ENCODE measurements around the gene ANTKMT.
"Not testable (repeated sequence)": the region's sequence is repeated elsewhere in the genome, so short reads cannot be mapped to it uniquely, and the experiment has no call there.

The ANTKMT gene

DNA sequence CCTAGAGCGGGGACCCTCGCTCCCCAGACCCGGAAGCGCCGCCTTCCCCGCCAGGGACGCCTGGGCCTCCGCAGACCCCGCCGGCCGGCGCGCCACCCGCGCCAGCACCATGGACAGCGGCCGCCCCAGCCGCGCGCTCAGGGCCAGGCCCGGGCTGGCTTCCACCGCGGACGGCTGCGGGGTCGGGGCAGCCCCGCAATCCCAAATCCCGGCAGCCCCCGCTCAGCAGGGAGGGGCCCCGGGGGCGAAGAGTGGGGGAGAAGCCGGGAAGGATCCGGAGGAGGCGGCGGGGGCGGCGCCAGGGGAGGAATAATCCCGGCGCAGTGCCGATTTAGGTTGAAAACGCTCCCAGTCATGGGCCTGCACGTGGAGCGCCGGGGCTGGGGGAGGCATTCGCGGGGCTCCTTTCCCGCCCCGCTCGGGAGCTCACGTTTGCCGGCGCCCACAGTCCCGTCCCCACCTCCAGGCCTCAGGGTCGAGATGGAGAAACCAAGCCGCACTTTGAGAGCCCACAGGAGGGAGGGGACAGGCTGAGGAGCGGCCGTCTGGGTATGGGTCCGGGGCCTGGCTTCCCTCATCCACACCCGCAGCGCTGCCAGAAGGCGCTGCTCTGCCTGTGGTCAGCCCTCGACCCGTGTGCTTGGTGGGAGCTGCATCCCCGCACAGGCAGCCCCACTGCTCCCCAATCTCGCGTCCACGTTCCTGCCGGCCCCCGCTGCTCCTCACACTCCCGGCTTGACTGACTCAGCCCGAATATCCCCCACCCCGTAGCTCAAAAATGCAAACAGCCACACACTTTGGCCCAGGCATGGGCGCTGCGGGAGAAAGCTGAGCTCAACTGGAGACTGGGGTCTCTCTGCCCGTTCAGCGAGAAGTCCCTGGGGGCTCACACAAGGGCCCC, 20.0 kb upstream of the ANTKMT start:
- DNase-seq (ENCODE audit: low read depth) = no peak

DNA sequence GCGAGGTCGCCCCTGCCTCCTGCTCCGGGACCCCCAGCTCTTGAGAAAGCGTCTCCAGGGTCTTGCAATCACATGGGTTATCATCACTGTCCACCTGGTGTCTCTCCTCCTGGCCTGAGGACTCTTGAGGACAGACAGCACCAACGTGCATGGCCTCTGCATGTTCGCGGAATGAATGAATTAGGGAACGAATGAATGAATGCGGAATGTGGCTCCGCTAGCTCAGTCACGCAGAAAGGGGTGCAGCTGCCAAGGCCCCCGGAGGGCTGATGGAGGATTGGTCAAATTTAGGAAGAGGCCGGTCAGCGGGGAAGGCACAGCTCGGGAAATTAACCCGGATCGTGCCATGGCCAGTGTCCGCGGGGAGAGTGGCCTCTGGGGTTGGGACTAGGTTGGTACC, 18.6 kb upstream of the ANTKMT start:
- no peak for DNase-seq (ENCODE audit: low read depth)

DNA sequence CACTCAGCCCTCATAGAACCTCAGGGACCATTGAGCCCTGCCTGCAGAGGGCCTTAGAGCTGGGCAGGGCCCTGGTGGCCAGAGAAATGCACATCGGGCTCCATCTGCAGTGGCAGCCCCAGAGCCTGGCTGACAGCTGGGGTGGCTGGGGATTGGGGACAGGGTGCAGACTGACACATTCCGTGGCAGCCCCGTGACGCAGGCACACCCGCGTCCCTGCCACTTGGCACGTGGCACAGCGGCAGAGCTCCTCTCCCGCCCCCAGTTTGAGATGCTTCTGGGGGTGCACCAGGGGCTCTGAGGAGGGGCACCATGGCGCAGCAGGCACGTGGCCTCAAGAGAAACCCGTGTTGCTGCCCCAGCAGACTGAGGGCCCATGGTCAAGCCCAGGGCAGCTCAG, 17.5 kb upstream of the ANTKMT start:
- no peak for DNase-seq (ENCODE audit: low read depth)

DNA sequence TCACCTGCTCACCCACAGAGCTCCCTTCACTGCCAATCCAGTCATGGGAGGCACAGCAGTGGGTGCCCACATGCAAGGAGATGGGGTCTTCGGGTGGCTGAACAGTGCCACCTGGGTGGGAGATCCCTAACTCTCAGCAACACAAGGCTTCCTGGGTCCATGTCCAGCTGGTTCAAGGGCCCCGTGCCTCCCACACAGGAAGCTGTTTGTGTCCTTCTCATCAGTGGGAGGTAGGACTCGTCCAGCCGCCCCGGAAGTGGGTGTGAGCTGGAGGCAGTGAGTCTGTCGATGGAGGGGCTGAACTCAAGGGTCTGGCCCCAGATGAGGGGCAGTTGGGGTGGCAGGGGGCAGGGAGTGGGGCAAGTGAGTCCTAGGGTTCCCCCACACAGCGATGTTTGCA, 16.9 kb upstream of the ANTKMT start:
- DNase-seq (ENCODE audit: low read depth) = no peak

DNA sequence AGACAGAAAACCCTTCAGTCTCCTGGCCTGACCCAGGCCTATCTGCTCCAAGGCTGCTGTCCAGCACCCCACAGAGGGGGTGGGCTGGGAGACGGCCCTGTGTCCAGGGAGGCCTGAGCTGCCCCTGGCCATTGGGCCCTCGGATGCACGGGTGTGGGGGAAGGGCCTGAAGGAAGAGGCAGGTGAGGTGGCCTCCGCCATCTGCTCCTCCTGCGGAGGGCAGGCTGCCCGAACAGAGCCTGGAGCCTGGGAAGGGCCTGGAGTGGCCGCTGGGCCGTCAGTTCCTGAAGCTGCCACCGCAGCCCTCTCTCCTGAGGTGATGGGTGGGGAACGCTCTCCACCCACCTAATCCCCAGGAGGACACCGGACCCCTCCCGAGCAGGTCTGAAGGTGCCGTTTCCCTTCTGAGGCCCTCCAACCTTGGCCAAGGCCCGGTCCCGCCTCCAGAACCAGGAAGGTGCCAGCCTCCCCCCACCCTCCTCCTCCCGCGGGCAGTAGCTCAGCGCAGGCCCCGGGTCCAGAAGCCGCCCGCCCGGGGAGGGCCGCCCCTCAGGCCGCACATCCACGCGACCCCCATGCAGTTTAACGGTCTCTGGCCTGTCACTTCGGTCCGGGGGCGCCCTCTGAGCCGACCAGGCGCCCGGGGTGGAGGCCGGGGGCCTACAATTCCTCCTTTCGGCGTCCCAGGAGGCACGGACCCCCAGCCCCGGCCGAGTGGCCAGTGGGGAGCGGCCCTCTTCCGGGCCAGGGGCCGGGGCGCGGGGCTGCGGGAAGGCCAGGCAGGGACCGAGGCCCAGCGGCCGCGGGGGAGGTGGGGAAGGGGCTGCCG, 16.2 kb upstream of the ANTKMT start:
- DNase-seq (ENCODE audit: low read depth) = no peak

DNA sequence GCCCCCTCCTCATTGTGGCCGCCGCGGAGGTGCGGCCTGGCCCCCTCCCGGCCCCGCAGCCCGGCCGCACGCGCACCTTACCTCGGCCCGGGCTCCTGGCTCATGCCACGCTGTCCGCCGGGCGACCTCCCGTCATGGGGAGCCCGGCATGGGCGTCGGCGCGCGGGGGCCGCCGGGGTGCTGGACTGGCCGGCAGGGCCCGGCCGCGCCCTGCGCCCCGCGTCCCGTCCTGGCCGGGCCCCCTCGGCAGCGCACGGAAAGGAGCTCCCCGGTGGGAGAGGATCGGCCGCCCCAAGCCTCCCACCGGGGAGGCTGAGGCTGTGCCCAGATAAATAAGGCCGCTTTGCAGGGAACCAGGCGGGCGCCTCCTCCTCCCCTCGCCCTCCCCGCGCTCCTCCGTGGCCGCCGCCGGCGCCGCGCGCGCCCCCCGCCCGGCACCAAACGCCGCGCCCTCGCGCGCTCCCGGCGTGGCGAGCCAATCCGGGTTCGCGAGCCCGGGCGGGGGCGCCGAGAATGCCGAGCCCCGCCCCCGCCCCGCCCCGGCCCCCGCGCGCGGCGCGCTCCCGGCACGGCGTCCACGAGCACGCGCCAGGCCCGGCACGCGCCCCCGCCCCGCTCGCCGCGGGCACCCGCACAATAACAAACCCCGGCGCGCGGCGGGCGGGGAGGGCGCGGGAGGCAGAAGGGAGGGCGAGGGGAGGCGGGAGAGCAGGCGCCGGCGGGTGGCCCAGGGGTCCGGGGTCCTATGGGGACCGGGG, 15.3 kb upstream of the ANTKMT start, which contains the start of gene FBXL16:
Gene FBXL16 (minus strand): TSS at position 371 of the 758 bp plus-strand sequence. CDS start 8,396 bp downstream, outside the sequence.
- no peak for DNase-seq (ENCODE audit: low read depth)

DNA sequence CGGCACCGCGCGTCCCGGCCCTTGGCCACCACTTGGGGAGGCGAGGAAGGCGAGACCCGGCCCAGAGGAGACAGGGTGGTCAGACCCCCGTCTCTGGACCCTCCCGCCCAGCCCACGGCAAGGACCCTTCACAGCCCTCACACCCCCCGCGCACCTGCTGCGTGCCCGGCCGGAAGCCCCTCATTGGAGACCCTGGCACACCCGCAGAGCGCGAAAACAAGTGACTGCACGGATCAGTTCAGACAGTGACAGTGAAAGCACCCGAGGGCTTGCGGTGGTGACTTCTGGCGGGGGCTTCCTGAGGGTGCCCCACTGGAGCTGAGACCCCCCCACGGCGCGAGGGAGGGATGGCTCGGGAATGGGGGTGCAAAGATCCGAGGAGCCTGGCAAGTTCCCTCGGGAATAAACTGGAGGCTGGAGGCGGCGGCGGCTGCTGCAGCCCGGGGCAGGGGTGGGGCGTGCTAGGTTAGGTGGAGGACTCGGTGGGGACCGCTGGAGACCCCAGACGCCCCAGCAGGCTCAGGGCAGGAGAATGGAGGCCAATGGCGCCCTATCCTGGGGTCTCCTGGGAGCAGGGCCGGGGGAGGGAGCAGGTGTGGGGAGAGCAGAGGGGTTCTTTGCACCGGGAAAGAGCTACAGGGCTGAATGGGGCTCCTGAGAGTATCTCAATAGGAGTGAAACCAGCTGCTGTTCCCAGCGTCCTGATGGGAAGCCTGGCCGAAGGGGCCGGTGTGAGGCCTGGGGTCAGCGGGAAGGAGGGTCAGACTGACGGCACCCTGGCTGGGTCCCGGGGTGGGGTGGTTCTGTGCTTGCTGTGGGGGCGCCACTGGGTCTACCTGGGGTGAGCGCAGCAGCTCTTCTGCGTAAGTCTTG, 14.5 kb upstream of the ANTKMT start:
- no peak for DNase-seq (ENCODE audit: low read depth)

DNA sequence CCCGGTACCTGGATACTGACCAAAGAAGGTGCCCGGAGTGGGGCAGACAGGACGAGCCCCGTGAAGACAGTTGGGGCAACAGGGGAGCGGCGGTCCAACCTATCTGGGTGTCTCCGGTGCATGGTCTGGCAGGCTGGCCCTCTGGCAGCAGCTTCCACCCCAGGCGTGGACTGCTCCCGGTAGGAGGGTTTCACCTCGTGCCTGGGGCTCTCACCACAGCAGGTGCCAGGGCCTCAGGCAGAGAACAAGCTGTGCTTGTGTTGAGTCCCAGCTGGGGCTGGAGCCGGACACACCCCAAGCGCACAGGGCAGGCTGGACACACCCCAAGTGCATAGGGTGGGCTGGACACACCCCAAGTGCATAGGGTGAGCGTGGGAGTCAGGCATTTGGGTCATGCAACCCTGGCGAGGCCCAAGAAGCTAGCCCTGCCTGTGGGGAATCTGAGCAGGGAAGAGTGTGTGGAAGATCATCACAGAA, 13.8 kb upstream of the ANTKMT start:
- no peak for DNase-seq (ENCODE audit: low read depth)

DNA sequence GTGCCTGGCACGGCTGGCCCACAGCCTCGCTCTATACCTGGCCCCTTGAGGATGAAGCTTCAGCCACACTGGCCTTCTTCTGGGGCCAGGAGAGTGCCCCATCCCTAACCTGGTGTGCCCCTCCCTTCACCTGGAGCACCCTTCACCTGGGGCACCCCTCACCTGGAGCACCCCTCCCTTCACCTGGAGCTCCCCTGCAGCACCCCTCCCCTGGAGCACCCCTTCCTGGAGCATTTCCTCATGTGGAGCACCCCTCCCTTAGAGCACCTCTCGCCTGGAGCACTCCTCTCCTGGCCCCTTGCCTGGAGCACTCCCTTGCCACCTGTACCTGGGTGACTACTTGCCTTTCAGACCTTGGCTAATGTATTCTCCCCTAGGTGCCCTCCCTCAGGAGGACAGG, 12.9 kb upstream of the ANTKMT start:
- DNase-seq (ENCODE audit: low read depth) = no peak

DNA sequence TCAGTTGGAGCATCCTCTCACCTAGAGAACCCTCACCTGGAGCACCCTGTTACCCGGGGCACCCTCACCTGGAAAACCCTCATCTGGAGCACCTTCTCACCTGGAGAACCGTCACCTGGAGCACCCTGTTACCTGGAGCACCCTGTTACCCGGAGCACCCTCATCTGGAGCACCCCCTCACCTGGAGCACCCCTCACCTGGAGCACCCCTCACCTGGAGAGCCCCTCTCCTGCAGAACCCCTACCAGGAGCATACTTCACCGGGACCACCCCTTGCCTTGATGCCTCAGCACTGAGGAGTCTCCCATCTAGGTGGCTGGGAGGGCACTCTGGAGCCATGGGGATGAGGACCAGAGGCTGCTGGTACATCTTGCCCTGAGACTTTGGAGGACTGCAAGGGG, 12.0 kb upstream of the ANTKMT start:
- DNase-seq (ENCODE audit: low read depth) = no peak

DNA sequence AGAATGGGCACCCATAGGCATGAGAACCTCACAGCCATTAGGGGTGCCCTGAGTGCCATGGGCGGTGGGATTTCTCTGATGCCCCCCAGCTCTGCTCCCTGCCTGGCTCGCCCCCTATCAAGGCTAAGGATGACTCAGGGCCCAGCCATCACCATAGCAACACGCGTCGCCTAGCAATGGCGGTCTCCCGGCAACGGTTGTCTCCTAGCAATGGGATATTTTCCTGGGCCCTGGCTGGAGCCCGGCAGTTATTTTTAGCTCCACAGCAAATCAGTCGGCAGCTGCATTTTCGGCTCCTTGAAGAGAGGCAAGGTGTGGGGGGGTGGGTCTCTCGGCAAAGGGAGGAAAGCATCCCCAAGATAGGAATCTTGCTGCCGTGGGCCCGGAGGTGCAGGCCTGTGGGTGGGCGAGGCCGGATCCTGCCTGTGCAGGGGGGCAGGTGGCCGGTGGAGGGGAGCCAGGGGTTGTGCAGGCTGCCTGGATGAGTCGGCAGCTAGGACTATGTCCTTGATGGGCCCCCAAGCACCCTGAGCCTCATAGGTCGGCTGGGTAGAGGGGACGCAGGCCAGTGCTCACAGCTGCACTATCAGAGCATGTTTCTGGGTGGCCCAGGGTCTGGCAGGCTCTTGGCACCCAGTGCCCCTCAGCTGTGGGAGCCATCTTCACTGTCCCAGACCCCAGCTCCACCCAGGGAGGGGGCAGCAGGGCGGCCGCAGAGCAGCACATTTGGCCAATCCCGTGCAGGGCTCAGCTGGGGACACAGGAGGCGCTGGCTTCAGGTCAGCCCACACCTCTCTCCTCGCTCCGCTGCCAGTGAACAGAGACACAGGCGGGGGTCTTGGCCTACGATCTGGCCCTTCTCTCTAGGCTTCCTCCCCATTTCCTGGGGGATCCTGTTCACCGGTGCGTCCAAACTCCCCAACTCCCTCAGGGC, 11.1 kb upstream of the ANTKMT start:
- DNase-seq (ENCODE audit: low read depth) = no peak

DNA sequence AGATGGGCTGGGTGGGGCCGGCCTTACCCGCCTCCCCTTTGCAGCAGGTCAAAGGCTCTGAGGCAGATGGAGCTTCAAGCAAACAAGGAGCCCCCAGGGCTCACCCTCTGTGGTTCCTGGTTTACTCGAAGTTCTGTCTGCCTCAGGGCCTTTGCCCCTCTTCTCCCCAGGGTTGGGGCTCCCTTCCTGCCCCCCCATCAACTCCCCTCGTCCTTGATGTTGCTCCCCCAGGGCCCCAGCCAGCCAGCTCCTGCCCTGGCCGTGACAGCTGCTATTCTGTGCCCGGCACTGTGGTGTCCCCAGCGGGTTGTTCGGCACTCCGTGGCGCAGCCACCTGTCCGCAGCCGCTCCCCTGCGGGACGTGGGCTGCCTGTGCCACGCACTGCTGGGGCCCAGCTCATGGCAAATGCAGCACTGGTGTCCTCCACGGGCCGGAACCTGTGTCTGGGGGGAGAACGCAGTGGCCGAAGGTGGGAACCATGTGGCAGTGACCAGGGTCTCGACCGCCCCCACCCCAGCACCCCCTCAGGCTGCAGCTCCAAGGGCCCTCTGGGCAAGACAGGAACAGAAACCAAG, 10.4 kb upstream of the ANTKMT start:
- DNase-seq (ENCODE audit: low read depth) = no peak

DNA sequence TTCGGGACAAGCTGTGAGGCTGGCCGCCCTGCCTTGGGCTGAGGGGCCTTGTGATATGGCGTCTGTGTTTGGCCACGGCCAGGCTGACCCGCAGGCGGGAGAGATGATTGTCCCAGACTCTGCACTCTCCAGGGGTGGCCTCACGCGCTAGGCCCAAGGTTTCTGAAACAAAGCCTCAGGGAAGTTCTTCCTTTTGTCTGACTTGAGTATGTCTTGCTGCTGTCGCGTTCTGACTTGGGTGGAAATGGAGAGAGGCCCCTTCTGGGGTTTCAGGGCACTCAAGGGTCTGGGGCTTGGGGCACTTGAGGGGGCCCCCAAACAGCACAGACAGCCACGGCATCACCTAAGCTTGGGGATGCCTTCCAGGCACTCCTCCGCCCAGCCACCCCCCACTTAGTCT, 9.9 kb upstream of the ANTKMT start:
- DNase-seq (ENCODE audit: low read depth) = no peak

DNA sequence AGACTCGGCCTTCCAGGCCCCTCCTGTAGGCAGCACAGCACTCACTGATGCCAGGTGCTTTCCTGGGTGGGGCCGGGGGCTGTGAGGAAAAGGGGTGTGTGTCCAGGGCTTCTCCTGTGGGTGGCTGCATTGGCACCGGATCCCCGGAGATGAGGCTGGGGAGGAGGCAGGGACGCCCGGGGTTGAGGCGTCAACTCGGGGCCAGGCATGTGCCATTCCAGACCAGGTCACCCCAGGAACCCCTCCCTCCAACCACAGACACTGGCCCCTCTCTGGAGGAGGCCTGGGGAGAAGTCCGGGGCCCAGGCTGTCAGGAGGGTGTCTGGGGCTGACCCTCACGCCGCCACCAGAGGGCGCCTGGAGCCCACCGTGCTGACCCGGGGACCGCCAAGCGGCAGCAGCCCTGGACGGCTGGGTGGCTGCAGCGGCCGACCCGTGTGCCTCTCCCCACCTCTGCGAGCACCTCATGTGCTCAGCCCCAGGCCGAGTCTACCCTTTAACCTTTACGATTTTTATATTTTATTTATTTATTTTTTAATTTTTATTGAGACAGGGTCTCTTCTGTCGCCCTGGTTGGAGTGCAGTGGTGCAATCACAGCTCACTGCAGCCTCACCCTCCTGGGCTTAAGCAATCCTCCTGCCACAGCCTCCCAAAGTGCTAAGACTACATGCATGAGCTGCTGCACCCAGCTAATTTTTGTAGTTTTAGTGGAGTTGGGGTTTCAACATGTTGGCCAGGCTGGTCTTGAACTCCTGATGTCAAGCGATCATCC, 9.2 kb upstream of the ANTKMT start:
- DNase-seq (ENCODE audit: low read depth) = peak; percentile 52

DNA sequence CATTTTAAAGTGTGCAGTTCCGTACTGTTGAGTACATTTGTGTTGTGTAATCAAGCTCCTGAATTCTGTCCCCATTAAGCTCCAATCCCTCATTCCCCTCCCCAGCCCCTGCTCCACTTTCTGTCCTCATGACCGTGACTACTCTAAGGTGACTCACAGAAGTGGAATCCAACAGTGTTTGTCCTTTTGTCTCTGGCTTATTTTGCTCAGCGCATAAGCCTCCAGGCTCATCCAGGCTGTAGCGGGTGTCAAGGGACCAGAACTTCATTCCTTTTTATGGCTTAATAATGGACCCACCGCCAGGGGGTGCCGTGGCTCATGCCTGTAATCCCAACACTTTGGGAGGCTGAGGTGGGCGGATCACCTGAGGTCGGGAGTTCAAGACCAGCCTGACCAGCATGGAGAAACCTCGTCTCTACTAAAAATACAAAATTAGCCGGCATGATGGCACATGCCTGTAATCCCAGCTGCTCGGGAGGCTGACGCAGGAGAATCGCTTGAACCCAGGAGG, 8.2 kb upstream of the ANTKMT start:
- DNase-seq (ENCODE audit: low read depth) = not testable (repeated sequence)

DNA sequence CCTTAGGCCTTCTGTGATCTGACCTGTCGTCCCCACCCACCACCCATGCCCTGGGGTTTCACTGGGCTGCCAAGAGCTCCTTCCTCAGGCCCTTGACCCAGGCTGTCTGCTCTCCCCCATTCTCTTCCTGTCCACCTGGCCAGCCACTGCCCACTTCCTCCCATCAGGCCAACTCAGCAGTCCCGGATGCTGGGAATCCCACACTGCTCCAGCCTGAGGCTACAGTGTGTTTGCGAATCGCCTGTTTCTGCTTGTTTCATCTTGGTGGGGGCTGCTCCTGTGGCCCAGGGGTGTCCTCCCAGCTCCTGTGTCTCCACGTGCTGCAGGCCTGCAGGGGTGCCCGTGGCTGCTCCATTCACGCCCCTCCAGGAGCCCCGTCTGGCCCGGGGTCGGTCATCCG, 6.9 kb upstream of the ANTKMT start:
- DNase-seq (ENCODE audit: low read depth) = no peak

DNA sequence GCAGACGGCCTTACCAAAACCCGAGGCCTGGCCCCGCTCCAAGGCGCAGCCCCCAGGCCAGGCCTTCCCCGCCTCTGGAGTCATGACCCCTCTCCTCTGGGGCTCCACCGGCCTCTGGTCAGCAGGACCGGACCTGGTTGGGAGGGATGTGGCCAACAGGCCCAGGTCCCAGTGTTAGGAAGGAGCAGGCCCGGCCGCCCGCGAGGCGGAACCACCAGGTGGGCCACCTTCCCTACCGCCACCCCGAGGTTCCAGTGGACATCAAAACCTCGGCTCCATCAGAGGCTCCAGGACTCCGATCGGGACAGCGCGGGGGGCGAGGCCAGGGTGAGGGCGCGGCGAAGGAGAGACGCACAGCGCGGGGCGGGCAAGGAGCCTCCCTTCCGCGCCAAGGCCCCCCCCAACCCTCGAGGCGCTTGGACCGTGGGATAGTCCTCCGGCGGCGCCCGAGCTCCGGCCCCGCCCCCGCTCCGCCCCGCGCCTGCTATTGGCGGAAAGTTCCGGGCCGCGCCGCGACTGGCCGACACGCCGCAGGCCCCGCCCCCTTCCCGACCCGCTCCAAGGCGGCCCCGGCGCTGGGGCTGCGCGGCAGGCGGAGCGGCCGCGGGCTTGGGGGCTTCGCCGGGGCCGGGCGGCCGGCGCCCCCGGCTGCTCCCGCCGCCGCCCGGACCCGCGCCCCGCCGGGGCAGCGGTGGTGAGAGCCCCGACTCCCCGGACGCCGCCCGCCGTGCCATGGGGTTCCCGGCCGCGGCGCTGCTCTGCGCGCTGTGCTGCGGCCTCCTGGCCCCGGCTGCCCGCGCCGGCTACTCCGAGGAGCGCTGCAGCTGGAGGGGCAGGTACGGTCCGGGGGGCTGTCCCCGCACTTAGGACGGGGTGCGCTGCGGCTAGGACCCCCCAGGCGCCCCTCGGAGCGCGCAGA, 6.1 kb upstream of the ANTKMT start, which contains the start of gene METRN:
Gene METRN (plus strand): TSS at position 561 of the 919 bp plus-strand sequence. CDS start 172 bp downstream, at position 733.
- DNase-seq (ENCODE audit: low read depth) = peak; percentile 76
